HEK293T (cell line): ENCODE measurements around the gene C3orf22.

Experiments used
- BHLHE40 ChIP-seq: fragments of 450-650 bp; IDR thresholded peaks from 2 replicates; pipeline ENCODE4 v1.6.1; 2016; ENCODE audit warnings: mild to moderate bottlenecking, moderate library complexity, borderline replicate concordance
- CTBP1 ChIP-seq: fragments of 450-650 bp; IDR thresholded peaks from 2 replicates; pipeline ENCODE4 v1.6.1; 2016; ENCODE audit warnings: borderline replicate concordance
- FOXA1 ChIP-seq: fragments of 450-650 bp; IDR thresholded peaks from 2 replicates; pipeline ENCODE4 v1.6.1; 2016; ENCODE audit warnings: mild to moderate bottlenecking
- FOXK2 ChIP-seq: fragments of 450-650 bp; IDR thresholded peaks from 2 replicates; pipeline ENCODE4 v1.6.1; 2016; ENCODE audit warnings: mild to moderate bottlenecking
- HDGF ChIP-seq: fragments of 450-650 bp; IDR thresholded peaks from 2 replicates; pipeline ENCODE4 v1.6.1; 2017; ENCODE audit warnings: antibody characterized with exemption, borderline replicate concordance
- L3MBTL2 ChIP-seq: fragments of 450-650 bp; conservative IDR thresholded peaks from 2 replicates; pipeline ENCODE4 v1.6.1; 2016; ENCODE audit warnings: mild to moderate bottlenecking
- LEF1 ChIP-seq: fragments of 450-650 bp; IDR thresholded peaks from 2 replicates; pipeline ENCODE4 v1.6.1; 2017; ENCODE audit warnings: mild to moderate bottlenecking, borderline replicate concordance
- NFRKB ChIP-seq: fragments of 450-650 bp; IDR thresholded peaks from 2 replicates; pipeline ENCODE4 v1.6.1; 2016; ENCODE audit warnings: mild to moderate bottlenecking, moderate library complexity
- SP1 ChIP-seq: fragments of 450-650 bp; IDR thresholded peaks from 2 replicates; pipeline ENCODE4 v1.6.1; 2017
- SUZ12 ChIP-seq: fragments of 450-650 bp; IDR thresholded peaks from 2 replicates; pipeline ENCODE4 v1.6.1; 2016; ENCODE audit warnings: mild to moderate bottlenecking

DNA sequence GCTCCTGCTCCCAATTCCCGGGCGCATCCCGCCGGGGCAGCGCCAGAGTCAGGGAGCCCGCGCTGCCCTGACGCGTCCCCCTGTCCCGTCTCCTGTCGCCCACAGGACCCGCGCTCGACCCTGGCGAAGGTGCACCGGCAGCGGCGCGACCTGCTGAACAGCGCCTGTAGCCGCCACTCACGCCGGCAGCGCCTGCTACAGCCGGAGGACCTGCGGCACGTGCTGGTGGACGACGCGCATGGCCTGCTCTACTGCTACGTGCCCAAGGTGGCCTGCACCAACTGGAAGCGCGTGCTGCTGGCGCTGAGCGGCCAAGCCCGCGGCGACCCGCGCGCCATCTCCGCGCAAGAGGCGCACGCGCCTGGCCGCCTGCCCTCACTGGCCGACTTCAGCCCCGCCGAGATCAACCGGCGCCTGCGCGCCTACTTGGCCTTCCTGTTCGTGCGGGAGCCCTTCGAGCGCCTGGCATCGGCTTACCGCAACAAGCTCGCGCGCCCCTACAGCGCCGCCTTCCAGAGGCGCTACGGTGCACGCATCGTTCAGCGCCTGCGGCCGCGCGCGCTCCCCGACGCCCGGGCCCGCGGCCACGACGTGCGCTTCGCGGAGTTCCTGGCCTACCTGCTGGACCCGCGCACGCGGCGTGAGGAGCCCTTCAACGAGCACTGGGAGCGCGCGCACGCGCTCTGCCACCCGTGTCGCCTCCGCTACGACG lies 16.9 kb downstream of the C3orf22 start:
- TF ChIP-seq BHLHE40 (no peak), SP1 (no peak), FOXK2 (no peak), LEF1 (no peak), L3MBTL2 (no peak), CTBP1 (no peak), SUZ12 (no peak), HDGF (no peak), FOXA1 (no peak), NFRKB (no peak)
